H1 (cell line): Measurements from ENCODE around the gene BCL3. TPM values are rescaled to one million over a fixed set of nuclear protein-coding genes. Genes with fewer than 3 reads are reported as not detected.

ENCODE experiments used
- CTCF ChIA-PET: fragments of 300-600 bp; sonication (Branson Sonifier 250); formaldehyde crosslinking; loops from one replicate; lab custom pipeline; 2021; ENCODE audit not compliant: partially characterized antibody; lab: Charles Lee
- POLR2A ChIA-PET: fragments of 300-600 bp; sonication (Branson Sonifier 250); formaldehyde crosslinking; loops from one replicate; lab custom pipeline; 2021; ENCODE audit warnings: inconsistent platforms; ENCODE audit not compliant: partially characterized antibody; lab: Charles Lee
- DNase-seq, 2 experiments: peaks; one replicate each; pipeline versions ENCODE4 v3.0.0 to v3.0.0-alpha.2; 2010 to 2022; ENCODE audit warnings: low spot score in 2 of 2, low read depth in 1 of 2, mixed read lengths in 1 of 2
- FAIRE-seq: peaks from 2 replicates; lab custom pipeline; 2011; peaks lifted over from hg19 to GRCh38; lab: Jason Lieb, UNC
- H2AFZ ChIP-seq: 2 replicates; pipeline ENCODE4 v1.8.1; 2012; ENCODE audit warnings: low read length, inconsistent platforms
- H2AK5ac ChIP-seq: 2 replicates; pipeline ENCODE4 v1.6.1; 2013; ENCODE audit warnings: low read depth, low read length
- H2BK120ac ChIP-seq: replicated peaks from 2 replicates; pipeline ENCODE3; 2013; ENCODE audit warnings: low read depth, low read length, inconsistent platforms
- H2BK12ac ChIP-seq: 2 replicates; pipeline ENCODE4 v1.6.1; 2013; ENCODE audit warnings: low read depth, low read length
- H2BK15ac ChIP-seq: 2 replicates; pipeline ENCODE4 v1.6.1; 2013; ENCODE audit warnings: low read length
- H2BK20ac ChIP-seq: 2 replicates; pipeline ENCODE4 v1.6.1; 2013; ENCODE audit warnings: low read length
- H2BK5ac ChIP-seq: 2 replicates; pipeline ENCODE4 v1.6.1; 2013; ENCODE audit warnings: low read depth, low read length
- H3K14ac ChIP-seq: 2 replicates; pipeline ENCODE4 v1.6.1; 2013; ENCODE audit warnings: inconsistent platforms; ENCODE audit not compliant: insufficient read length
- H3K18ac ChIP-seq: 2 replicates; pipeline ENCODE4 v1.6.1; 2013; ENCODE audit warnings: low read length; ENCODE audit errors: extremely low read depth
- H3K23ac ChIP-seq: 2 replicates; pipeline ENCODE4 v1.6.1; 2013; ENCODE audit warnings: inconsistent platforms; ENCODE audit not compliant: insufficient read length
- H3K23me2 ChIP-seq: 2 replicates; pipeline ENCODE4 v1.6.1; 2013; ENCODE audit warnings: low read depth, low read length
- H3K27ac ChIP-seq: 2 replicates; pipeline ENCODE4 v1.6.1; 2011; ENCODE audit warnings: low read depth, low read length, inconsistent platforms
- H3K27me3 ChIP-seq, 4 experiments: replicated peaks in 1 of 4; 1 replicate in 1 of 4; 2 replicates in 3 of 4; pipeline versions ENCODE4 v1.6.1 to v1.8.1; 2011 to 2013; ENCODE audit warnings: low read length in 3 of 4, mild to moderate bottlenecking in 3 of 4, inconsistent platforms in 2 of 4, mixed read lengths in 2 of 4, moderate library complexity in 1 of 4; ENCODE audit not compliant: control insufficient read depth in 3 of 4, insufficient read depth in 3 of 4; ENCODE audit errors: extremely low read depth in 1 of 4
- H3K36me3 ChIP-seq, 4 experiments: 2 replicates each; pipeline versions ENCODE4 v1.6.1 to v1.8.1; 2011 to 2013; ENCODE audit warnings: mild to moderate bottlenecking in 4 of 4, low read length in 3 of 4, moderate library complexity in 2 of 4, control low read depth in 1 of 4, inconsistent platforms in 1 of 4; ENCODE audit not compliant: insufficient read depth in 4 of 4, control insufficient read depth in 2 of 4
- H3K4ac ChIP-seq: replicated peaks from 2 replicates; pipeline ENCODE3; 2013; ENCODE audit warnings: low read length, low read depth, mixed read lengths, inconsistent platforms; ENCODE audit not compliant: insufficient read length
- H3K4me1 ChIP-seq, 4 experiments: replicated peaks in 1 of 4; 1 replicate in 1 of 4; 2 replicates in 3 of 4; pipeline versions ENCODE4 v1.6.1 to v1.8.1; 2011 to 2013; ENCODE audit warnings: low read length in 3 of 4, inconsistent platforms in 2 of 4, mixed read lengths in 1 of 4; ENCODE audit not compliant: insufficient read depth in 4 of 4, control insufficient read depth in 3 of 4
- H3K4me2 ChIP-seq, 2 experiments: 2 replicates each; pipeline versions ENCODE4 v1.6.1 to v1.8.1; 2011 to 2013; ENCODE audit warnings: low read depth in 2 of 2, low read length in 2 of 2, control low read depth in 1 of 2, inconsistent platforms in 1 of 2, mild to moderate bottlenecking in 1 of 2; ENCODE audit not compliant: insufficient read depth in 1 of 2
- H3K4me3 ChIP-seq, 4 experiments: fragments of 200-600, 300-600 bp in 1 of 4; sonication (generic), shearing (Covaris generic), sonication (Bioruptor Twin) in 1 of 4; 2 replicates each; pipeline versions ENCODE4 v1.5.1 to v1.8.1; 2011 to 2016; ENCODE audit warnings: low read length in 4 of 4, low read depth in 3 of 4, control low read depth in 2 of 4, inconsistent platforms in 2 of 4, mild to moderate bottlenecking in 2 of 4, mixed read lengths in 1 of 4, moderate library complexity in 1 of 4; ENCODE audit not compliant: insufficient read depth in 2 of 4; ENCODE audit errors: extremely low read depth in 1 of 4
- H3K56ac ChIP-seq: replicated peaks from 2 replicates; pipeline ENCODE3; 2013; ENCODE audit warnings: low read depth, mild to moderate bottlenecking, mixed read lengths, low read length, inconsistent platforms; ENCODE audit not compliant: insufficient read length
- H3K79me1 ChIP-seq: 2 replicates; pipeline ENCODE4 v1.6.1; 2013; ENCODE audit warnings: low read depth, low read length, control low read depth
- H3K79me2 ChIP-seq, 2 experiments: 2 replicates each; pipeline versions ENCODE4 v1.6.1 to v1.8.1; 2012 to 2013; ENCODE audit warnings: low read length in 2 of 2, mild to moderate bottlenecking in 2 of 2, inconsistent platforms in 1 of 2; ENCODE audit not compliant: insufficient read depth in 2 of 2, control insufficient read depth in 1 of 2
- H3K9ac ChIP-seq, 4 experiments: replicated peaks in 1 of 4; 1 replicate in 1 of 4; 2 replicates in 3 of 4; pipeline versions ENCODE4 v1.6.1 to v1.8.1; 2011 to 2013; ENCODE audit warnings: low read depth in 3 of 4, low read length in 3 of 4, control low read depth in 2 of 4, mild to moderate bottlenecking in 2 of 4, moderate library complexity in 2 of 4, inconsistent platforms in 1 of 4; ENCODE audit errors: extremely low read depth in 1 of 4
- H3K9me3 ChIP-seq, 2 experiments: 2 replicates each; pipeline versions ENCODE4 v1.6.1 to v1.8.1; 2012 to 2013; ENCODE audit warnings: mild to moderate bottlenecking in 2 of 2, moderate library complexity in 2 of 2, control low read depth in 1 of 2, inconsistent platforms in 1 of 2, low read depth in 1 of 2, low read length in 1 of 2, mixed read lengths in 1 of 2; ENCODE audit not compliant: insufficient read depth in 2 of 2
- H4K20me1 ChIP-seq, 2 experiments: replicated peaks in 1 of 2; 2 replicates each; pipeline versions ENCODE3 to v1.8.1; 2011 to 2013; ENCODE audit warnings: inconsistent platforms in 2 of 2, low read length in 2 of 2, mild to moderate bottlenecking in 1 of 2; ENCODE audit not compliant: insufficient read depth in 2 of 2, control insufficient read depth in 1 of 2
- H4K5ac ChIP-seq: 2 replicates; pipeline ENCODE4 v1.6.1; 2013; ENCODE audit warnings: low read length, low read depth, mixed read lengths, inconsistent platforms; ENCODE audit not compliant: insufficient read length
- H4K8ac ChIP-seq: 2 replicates; pipeline ENCODE4 v1.8.0; 2013; ENCODE audit warnings: mild to moderate bottlenecking, moderate library complexity, low read length, inconsistent platforms; ENCODE audit not compliant: insufficient read depth; ENCODE audit errors: extremely low read depth
- H4K91ac ChIP-seq: replicated peaks from 2 replicates; pipeline ENCODE3; 2013; ENCODE audit warnings: low read length, mixed read lengths, inconsistent platforms; ENCODE audit not compliant: insufficient read length
- EP300 ChIP-seq, 2 experiments: IDR thresholded peaks; 1 replicate in 1 of 2; 2 replicates in 1 of 2; pipeline ENCODE4 v1.6.1; 2011 to 2012; ENCODE audit warnings: low read depth in 2 of 2, low read length in 2 of 2, mild to moderate bottlenecking in 2 of 2, borderline replicate concordance in 1 of 2, inconsistent platforms in 1 of 2, moderate library complexity in 1 of 2
- FOSL1 ChIP-seq: IDR thresholded peaks from 2 replicates; pipeline ENCODE4 v1.6.1; 2011; ENCODE audit warnings: mild to moderate bottlenecking, low read depth, low read length, moderate library complexity; ENCODE audit not compliant: insufficient read depth
- HDAC2 ChIP-seq, 2 experiments: fragments of 300-600 bp in 1 of 2; sonication (generic) in 1 of 2; IDR thresholded peaks; 2 replicates each; pipeline ENCODE4 v1.6.1; 2011 to 2012; ENCODE audit warnings: low read depth in 2 of 2, low read length in 2 of 2, mild to moderate bottlenecking in 2 of 2, moderate library complexity in 2 of 2, borderline replicate concordance in 1 of 2, inconsistent platforms in 1 of 2
- MAX ChIP-seq: IDR thresholded peaks from 2 replicates; pipeline ENCODE4 v1.6.1; 2012; ENCODE audit warnings: inconsistent platforms
- RAD21 ChIP-seq, 2 experiments: IDR thresholded peaks in 1 of 2; conservative IDR thresholded peaks in 1 of 2; 2 replicates each; pipeline ENCODE4 v1.6.1; 2011; ENCODE audit warnings: low read depth in 2 of 2, low read length in 2 of 2, improper control_type of control experiment in 1 of 2, inconsistent platforms in 1 of 2, mild to moderate bottlenecking in 1 of 2, moderate library complexity in 1 of 2
- RNF2 ChIP-seq: fragments of 200-900, 300-1000 bp; sonication (generic); IDR thresholded peaks from 2 replicates; pipeline ENCODE4 v1.7.1; 2016; ENCODE audit warnings: borderline replicate concordance, low read depth, mild to moderate bottlenecking, antibody characterized with exemption, low read length; ENCODE audit not compliant: poor library complexity, severe bottlenecking; ENCODE audit errors: missing control alignments
- SUZ12 ChIP-seq: fragments of 200-600 bp; sonication (generic); IDR thresholded peaks from 2 replicates; pipeline ENCODE4 v1.6.1; 2012; ENCODE audit warnings: mild to moderate bottlenecking, inconsistent platforms, low read length, moderate library complexity, mixed read lengths
- WGBS, 2 experiments: shearing (Covaris generic) in 1 of 2; methylation state at CpG; one replicate each; pipeline versions ENCODE4 v1.1.6 to v1.1.7; 2013 to 2015; ENCODE audit warnings: low lambda C conversion rate in 2 of 2, mixed read lengths in 2 of 2, inconsistent platforms in 1 of 2, low coverage in 1 of 2, missing lambda C conversion rate in 1 of 2; ENCODE audit not compliant: insufficient replicate concordance in 2 of 2, insufficient coverage in 1 of 2, insufficient read length in 1 of 2; ENCODE audit errors: extremely low coverage in 1 of 2, missing lambda C conversion rate in 1 of 2; 5-methylcytosine and 5-hydroxymethylcytosine counted together
- polyA plus RNA-seq, 7 experiments: library from polyadenylated mRNA; depleted of rRNA in 3 of 7; stranded (reverse) in 5 of 7; unstranded in 2 of 7; fragments of >200 nt in 5 of 7; fragments of 200-250 nt in 2 of 7; gene quantifications; 1 replicate in 5 of 7; 2 replicates in 1 of 7; 4 replicates in 1 of 7; pipeline versions ENCODE4 v1.2.1 to v1.2.3, GENCODE V29; 2011 to 2013; ENCODE audit warnings: missing spikeins in 2 of 7, mixed read lengths in 2 of 7
- total RNA-seq: library from RNA; stranded (reverse); fragmentation: NEBNext Ultra II Directional; extraction: Animal tissue kit (Norgen Biotek cat#: 25700); gene quantifications from 2 replicates; pipeline ENCODE4 v1.2.1, GENCODE V29; 2021

BCL3 gene
- total and polyA plus RNA-seq, 2 of the 8 experiments (the other 6 are each of a cell fraction or from before 2014, with no cell fraction given) = 0.88 to 2.4 TPM

DNA sequence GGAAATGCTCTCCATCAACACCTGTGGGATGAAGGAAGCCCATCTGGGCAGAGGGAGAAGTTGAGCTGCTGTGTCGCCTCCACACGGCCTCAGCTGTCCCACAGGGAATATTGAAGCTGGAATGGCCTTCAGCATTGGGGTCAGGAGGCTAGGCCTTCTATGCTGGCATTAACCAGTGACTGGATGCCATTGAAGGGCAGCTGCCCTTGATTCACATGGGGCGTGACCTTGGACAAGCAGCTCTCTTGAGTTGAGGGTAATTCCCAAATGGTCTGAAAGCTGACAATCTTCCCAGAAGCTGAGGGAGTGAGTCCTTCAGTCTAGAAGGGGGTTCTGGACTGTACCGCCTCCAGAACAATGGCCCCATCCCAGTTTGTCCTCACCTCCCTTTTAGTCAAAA, 6.7 kb downstream of the BCL3 start:
- no peak overlapping the region for H3K14ac ChIP-seq
- H4K20me1 ChIP-seq = peaks cover 0 to 6% of the 10 kb centered on the region in 2 experiments
- H3K27ac ChIP-seq = no peak overlapping the region
- peak overlapping the region; percentile 89; the same call in 1 of the 2 replicates for H2AK5ac ChIP-seq
- no peak overlapping the region for H3K23ac ChIP-seq
- H2AFZ ChIP-seq = no peak overlapping the region
- DNase-seq (no peak), FAIRE-seq (no peak)
- H3K18ac ChIP-seq = 0 out of 2 replicates have a peak overlapping the region, but pooled peaks have one; percentile 60
- peak overlapping the region; percentile 70 for H4K91ac ChIP-seq
- peaks cover 26 to 67% (median 56%) of the 10 kb centered on the region in 4 experiments for H3K27me3 ChIP-seq
- H3K56ac ChIP-seq = no peak overlapping the region
- no peak overlapping the region for H3K9ac ChIP-seq
- peak overlapping the region; percentile 47 for H2BK120ac ChIP-seq
- H2BK12ac ChIP-seq = peak overlapping the region; percentile 87; the same call in 1 of the 2 replicates
- CTCF ChIA-PET = interaction anchor here (1.0 to 4.0 kb wide), 8 partner anchors 9 to 70 kb away, joined by 3 to 32 read pairs (median 5); no protein-coding TSS in a partner anchor
- H3K9me3 ChIP-seq = no peaks in the 10 kb centered on the region
- peak overlapping the region in 1 of 4 experiments; percentile 66; a peak in 2 of 8 replicates for H3K4me3 ChIP-seq
- no peak overlapping the region for H4K5ac ChIP-seq
- 0 out of 2 replicates have a peak overlapping the region, but pooled peaks have one; percentile 61 for H2BK20ac ChIP-seq
- POLR2A ChIA-PET = interaction anchor here (0.6 to 1.0 kb wide), 3 partner anchors 10 to 43 kb away, joined by 3 to 4 read pairs (median 3); no protein-coding TSS in a partner anchor
- H3K4me2 ChIP-seq = peak overlapping the region; percentile 73 to 96; a peak in 3 of 4 replicates
- H4K8ac ChIP-seq = peak overlapping the region; percentile 83; the same call in 1 of the 2 replicates
- H3K23me2 ChIP-seq = peaks cover 29% of the 10 kb centered on the region
- peaks cover 16 to 42% (median 17%) of the 10 kb centered on the region in 4 experiments for H3K4me1 ChIP-seq
- H3K4ac ChIP-seq = no peak overlapping the region
- H2BK5ac ChIP-seq = no peak overlapping the region
- H3K36me3 ChIP-seq = no peaks in the 10 kb centered on the region
- peak overlapping the region; percentile 99; the same call in 1 of the 2 replicates for H2BK15ac ChIP-seq
- WGBS, 2 experiments = 74% methylated on average over 4 of the region's 4 CpGs; no CpG with 5 or more reads in 1 of the 2 experiments
- H3K79me2 ChIP-seq = no peaks in the 10 kb centered on the region
- no peaks in the 10 kb centered on the region for H3K79me1 ChIP-seq
- no peak for TF ChIP-seq SUZ12
- TF ChIP-seq FOSL1 = no peak
- TF ChIP-seq EP300 (IDR thresholded peaks at IDR 0.05; ENCODE audit: borderline replicate concordance in 1 of 2, low read depth in 2 of 2, low read length in 2 of 2) = no peak
- TF ChIP-seq RNF2 = no peak
- TF ChIP-seq RAD21 (IDR thresholded peaks at IDR 0.05 in 1 of 2, conservative IDR thresholded peaks at IDR 0.05 in 1 of 2; ENCODE audit: low read depth in 2 of 2, low read length in 2 of 2) = no peak
- TF ChIP-seq HDAC2 (IDR thresholded peaks at IDR 0.05; ENCODE audit: borderline replicate concordance in 1 of 2, low read depth in 2 of 2, low read length in 2 of 2) = no peak
- TF ChIP-seq MAX = no peak
